HG02870 (cell line): ENCODE results near the gene UEVLD.

Experiments
- ATAC-seq: cut with Tn5 transposase; IDR thresholded peaks from one replicate; pipeline ENCODE4 v1.9.1; 2021; ENCODE audit warnings: mild to moderate bottlenecking, moderate library complexity; ENCODE audit not compliant: unreplicated experiment

The UEVLD gene

DNA sequence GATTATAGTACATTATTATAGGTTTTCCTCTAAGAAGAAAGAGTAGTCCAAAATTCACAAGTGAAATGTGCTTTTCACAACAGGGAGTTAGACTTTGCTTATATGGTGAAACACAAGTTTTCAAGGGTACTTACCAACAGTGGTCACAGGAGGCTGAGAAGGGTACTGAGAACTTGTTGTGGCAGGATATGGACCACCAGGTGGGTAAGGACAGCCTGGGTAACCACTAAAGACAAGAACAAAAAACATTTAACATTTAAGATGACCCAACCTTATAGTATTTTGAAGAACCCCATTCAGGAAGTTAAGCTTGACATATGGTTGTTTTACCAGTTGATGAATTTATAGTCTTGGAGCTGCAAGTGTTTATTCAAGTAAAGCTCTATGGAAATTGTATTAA is 86.2 kb downstream of the UEVLD start:
- ATAC-seq, result no peak

DNA sequence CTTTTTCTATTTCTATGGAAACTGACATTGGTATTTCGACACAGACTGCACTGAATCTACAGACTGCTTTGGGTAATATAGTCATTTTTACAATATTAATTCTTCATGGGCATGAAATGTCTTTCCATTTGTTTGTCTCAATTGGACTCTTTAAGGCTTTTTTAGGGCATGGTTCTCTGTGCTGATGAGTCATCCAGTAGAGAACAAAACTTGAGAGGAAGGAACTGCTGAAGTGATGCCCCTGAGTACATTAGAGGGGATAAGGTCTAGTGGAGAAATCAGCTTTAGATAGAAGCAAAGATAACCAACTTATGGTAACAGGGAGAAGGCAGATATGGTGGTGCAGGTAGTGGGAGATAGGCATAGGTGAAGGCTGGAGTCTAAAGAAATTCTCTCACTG is 86.9 kb downstream of the UEVLD start:
- no peak for ATAC-seq

DNA sequence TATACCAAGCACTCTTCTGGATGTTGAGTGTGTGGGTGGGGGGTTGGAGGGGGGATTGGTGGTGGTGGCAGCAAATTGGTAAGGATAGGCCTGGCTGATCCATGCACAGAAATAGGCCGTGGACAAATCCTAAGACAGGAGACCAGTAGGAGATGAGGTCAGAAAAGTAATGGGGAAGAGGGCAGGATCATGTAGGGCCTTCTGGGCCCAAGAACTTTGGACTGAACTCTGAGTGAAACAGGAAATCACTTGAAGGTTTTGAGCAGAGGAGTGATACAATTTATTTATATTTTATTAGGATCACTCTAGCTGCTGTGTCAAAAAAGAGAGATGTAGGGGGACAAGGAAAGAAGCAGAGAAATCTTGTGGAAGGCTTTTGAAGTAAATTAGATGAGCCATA is 90.5 kb downstream of the UEVLD start:
- no peak for ATAC-seq

DNA sequence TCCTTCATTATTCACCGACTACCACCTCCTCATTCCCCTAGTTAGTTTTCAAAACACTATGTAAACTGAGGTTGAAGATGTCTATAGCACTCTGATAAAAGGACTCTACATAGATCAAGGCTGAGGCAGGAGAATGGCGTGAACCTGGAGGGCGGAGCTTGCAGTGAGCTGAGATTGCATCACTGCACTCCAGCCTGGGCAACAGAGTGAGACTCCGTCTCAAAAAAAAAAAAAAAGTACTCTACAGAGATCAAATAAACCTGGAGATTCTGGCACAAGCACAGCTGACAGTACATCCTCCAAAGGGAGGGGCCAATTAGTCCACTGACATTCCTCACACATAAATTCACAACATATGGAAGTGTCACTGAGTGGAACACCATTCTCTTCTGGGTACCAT is 92.8 kb downstream of the UEVLD start:
- ATAC-seq, result no peak

DNA sequence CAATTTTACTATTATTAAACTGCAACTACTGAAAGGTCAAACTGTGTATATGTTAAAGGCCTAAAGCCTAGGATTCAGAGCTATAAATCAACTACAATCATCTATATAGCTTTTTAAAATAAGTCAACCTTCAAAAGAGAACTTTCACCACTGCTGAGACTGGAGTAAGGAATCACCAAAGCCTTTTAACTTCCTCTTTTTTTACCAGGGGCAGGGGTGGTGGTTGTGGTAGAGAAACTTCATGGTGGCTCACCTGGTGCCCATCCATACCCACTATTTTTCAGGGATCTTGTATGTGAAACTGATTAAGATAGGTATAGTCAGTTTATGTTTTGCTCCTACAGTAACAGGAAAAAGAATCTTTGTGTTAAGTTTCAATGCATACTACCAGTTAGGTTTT is 93.3 kb downstream of the UEVLD start:
- ATAC-seq, result no peak

DNA sequence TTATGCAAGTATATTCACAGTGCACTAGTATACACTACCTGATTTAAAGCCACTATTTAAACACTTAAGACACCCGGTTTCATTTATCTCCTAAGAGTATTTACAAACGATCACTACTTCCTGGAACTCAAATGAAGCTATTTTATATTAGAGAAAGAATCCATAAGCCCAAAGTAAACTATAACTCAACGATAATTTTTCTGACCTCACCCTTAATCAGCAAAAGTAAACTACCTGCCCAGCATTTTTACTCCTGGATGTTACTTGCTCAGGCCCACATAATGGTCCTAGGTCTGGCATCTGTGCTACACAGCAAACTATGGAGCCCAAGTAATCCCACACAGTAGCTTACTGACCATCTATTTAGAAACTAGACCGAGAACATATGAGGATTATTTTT is 95.2 kb downstream of the UEVLD start:
- ATAC-seq, result no peak

DNA sequence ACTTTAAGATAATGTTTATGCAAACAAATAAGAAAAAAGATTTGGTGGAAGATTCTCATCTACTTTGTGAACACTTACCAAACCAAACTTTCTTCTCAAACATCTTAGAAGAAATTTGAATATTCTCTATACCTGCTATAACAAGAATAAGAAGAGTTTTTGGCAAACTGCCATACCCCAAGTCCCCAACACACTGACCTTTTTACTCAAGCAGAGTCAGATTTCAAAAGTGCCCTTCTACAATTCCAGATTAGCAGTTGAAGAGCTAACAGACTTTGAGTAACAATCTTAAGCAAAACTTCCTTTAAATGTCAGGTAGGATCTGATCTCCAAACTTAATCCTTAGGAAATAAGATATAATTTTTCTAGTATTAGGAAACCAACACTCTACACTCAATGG is 95.6 kb downstream of the UEVLD start:
- ATAC-seq, result no peak

DNA sequence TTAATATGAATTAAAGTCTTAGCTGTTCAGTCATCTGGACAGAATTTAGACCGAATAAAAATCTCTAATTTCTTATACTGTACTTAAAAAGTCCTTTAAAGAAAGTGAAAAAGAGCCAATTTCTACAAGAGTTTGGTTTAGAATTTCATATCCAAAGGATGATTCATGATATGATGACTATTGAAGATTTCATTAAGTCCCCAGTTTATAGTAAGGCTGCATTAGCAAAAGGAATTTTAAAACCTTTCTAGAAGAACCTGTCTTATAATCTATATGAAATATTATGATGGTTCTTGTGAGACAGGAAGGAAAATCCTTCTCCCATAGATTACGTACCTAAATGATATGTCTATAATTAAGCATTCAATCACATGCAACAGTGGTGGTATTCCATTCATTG is 96.6 kb downstream of the UEVLD start:
- ATAC-seq, result no peak

DNA sequence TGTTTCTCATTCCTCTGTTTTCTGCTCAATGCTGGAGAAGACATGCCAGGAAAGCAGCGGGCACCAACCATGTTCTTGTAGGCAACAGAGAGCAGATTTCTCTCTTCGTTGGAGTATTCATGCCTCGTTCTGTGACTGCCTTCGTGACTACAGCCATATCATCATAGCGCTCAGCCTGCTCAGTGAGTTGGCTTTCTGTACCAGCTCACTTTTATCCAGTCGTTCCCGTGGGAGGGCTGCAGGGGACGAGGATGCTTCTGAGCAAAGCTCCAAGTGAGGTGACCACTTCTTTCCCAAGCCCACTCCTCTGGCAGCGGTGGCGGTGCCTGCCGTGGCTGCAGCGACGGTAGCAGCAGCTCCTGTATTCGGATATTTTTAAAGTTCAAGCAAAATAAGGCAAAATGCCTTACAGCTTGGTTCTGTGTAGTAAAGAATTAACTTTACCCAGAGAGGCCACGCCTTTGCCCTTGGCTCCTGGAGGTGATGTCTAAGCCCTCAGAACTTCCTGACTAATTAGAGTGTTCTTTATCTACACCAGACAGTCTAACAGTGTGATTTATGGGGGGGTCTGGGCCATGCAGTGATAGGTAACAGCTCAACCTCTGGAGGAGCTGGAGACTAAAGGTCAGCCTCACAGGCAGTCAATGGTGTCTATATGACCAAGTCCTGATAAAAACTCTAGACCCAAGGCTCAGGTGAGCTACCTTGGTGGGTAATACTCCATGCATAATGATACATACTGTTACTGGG is 97.6 kb downstream of the UEVLD start:
- no peak for ATAC-seq

DNA sequence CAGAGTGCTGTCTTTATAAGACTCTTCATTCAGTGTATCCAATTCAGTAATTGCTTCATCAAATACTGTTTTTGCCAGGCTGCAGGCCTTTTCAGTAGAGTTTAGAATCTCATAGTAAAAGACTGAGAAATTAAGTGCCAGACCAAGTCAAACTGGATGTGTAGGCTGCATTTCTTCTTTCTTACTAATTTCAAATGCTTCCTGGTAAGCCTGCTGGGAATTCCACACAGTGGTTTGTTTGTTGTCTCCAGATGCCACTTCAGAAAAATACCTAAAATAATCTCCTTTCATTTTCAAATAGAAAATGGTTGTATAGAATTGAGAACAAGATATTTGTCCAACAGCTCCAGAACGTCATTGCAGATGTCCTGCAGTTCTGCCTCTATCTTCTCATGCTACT is 98.2 kb downstream of the UEVLD start:
- no peak for ATAC-seq

DNA sequence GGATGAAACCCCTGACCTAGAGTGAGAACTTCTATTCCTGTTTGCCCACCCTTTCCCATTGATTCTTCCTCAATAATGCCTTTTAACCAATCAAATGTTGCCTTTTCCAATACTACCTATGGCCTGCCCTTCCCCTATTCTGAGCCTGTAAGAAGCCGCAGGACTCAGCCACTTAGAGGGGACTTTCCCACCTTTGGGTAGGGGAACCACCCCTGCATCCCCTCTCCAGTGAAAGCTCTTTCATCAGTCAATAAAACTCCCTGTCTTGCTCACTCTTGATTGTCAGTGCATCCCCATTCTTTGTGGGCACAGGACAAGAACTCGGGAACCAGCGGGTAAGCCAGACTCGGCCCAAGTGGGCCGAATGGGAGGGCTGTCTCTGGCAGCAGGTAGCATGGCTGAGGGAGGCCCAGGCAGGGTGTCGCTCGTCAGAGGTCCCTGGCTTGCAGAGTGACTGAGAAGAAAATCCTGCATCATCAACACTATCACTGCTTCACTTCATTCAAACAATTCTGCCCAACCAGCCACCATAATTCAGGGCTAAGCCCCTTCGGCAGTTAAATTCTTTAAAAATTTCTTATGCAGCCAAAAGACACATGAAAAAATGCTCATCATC is 102.5 kb downstream of the UEVLD start:
- ATAC-seq, result peak; percentile 94
